ENCODE data around the gene TIGD7.

DNA sequence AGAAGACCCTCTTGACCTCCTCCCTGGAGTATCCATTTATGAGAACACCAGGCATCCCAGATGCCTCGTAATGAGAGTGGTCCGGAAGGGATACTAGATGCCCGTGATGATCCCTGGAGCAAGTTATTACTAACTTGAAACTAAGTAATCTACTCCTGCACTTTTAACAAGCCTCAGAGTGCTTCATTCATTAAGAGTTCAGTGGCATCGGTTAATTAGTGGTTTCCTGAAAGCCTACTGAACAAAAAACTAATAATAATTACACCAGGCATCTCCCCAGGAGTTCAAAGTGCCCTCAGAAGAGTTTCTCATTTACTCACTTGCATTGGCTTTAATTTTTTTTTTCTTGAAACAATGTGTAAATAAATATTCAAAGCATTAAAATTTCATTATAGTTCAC, 22.3 kb upstream of the TIGD7 start:
- TF ChIP-seq EZH2 (IDR thresholded peaks at IDR 0.05; ENCODE audit: borderline replicate concordance, low read length), result no peak
- TF ChIP-seq, protein P1, sequence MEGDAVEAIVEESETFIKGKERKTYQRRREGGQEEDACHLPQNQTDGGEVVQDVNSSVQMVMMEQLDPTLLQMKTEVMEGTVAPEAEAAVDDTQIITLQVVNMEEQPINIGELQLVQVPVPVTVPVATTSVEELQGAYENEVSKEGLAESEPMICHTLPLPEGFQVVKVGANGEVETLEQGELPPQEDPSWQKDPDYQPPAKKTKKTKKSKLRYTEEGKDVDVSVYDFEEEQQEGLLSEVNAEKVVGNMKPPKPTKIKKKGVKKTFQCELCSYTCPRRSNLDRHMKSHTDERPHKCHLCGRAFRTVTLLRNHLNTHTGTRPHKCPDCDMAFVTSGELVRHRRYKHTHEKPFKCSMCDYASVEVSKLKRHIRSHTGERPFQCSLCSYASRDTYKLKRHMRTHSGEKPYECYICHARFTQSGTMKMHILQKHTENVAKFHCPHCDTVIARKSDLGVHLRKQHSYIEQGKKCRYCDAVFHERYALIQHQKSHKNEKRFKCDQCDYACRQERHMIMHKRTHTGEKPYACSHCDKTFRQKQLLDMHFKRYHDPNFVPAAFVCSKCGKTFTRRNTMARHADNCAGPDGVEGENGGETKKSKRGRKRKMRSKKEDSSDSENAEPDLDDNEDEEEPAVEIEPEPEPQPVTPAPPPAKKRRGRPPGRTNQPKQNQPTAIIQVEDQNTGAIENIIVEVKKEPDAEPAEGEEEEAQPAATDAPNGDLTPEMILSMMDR (conservative IDR thresholded peaks at IDR 0.05 in 1 of 2, IDR thresholded peaks at IDR 0.05 in 1 of 2; ENCODE audit: extremely low read depth in 1 of 2, insufficient read depth in 1 of 2, low read depth in 1 of 2, low read length in 2 of 2), result no peak
